Measurements from ENCODE around the gene KCP.
A peak's percentile ranks its signal among the peaks of the same experiment; 100 is the strongest.

KCP gene

GRCh38 chr7:128875523-128875948 lies 35.0 kb downstream of the KCP start:
- no peak for DNase-seq (ENCODE audit: low read depth)
- no peak for TF ChIP-seq CTCF (IDR thresholded peaks at IDR 0.05; ENCODE audit: insufficient read depth, low read depth, low read length, missing control alignments)
- no peak overlapping the region for H3K4me3 ChIP-seq (ENCODE audit: low read length)

- no peak overlapping the region for H3K4me3 ChIP-seq (ENCODE audit: low read length)
- TF ChIP-seq CTCF (IDR thresholded peaks at IDR 0.05; ENCODE audit: insufficient read depth, low read depth, low read length, missing control alignments), result no peak
- no peak for DNase-seq (ENCODE audit: low read depth)
Observed at GRCh38 chr7:128874140-128875031, 36.1 kb downstream of the KCP start.

GRCh38 chr7:128873234-128873633 lies 37.3 kb downstream of the KCP start:
- no peak overlapping the region for H3K4me3 ChIP-seq (ENCODE audit: low read length)
- DNase-seq (ENCODE audit: low read depth), result no peak
- no peak for TF ChIP-seq CTCF (IDR thresholded peaks at IDR 0.05; ENCODE audit: insufficient read depth, low read depth, low read length, missing control alignments)

- peak; percentile 22 for TF ChIP-seq CTCF (IDR thresholded peaks at IDR 0.05; ENCODE audit: insufficient read depth, low read depth, low read length, missing control alignments)
- DNase-seq (ENCODE audit: low read depth), result peak; percentile 79
- H3K4me3 ChIP-seq (ENCODE audit: low read length), result no peak overlapping the region
Observed at GRCh38 chr7:128872394-128872824, 38.1 kb downstream of the KCP start.

GRCh38 chr7:128871050-128871449 lies 39.5 kb downstream of the KCP start:
- DNase-seq (ENCODE audit: low read depth), result no peak
- no peak for TF ChIP-seq CTCF (IDR thresholded peaks at IDR 0.05; ENCODE audit: insufficient read depth, low read depth, low read length, missing control alignments)
- H3K4me3 ChIP-seq (ENCODE audit: low read length), result no peak overlapping the region

- no peak overlapping the region for H3K4me3 ChIP-seq (ENCODE audit: low read length)
- no peak for DNase-seq (ENCODE audit: low read depth)
- TF ChIP-seq CTCF (IDR thresholded peaks at IDR 0.05; ENCODE audit: insufficient read depth, low read depth, low read length, missing control alignments), result no peak
Observed at GRCh38 chr7:128869944-128870285, 40.6 kb downstream of the KCP start.

Data from epithelial cell of esophagus (primary cell).